Measurements from ENCODE around the gene PER1. TPM values are rescaled to one million over a fixed set of nuclear protein-coding genes. Genes with fewer than 3 reads are reported as not detected.

The PER1 gene
- total and polyA plus RNA-seq, 10 of the 15 experiments (the other 5 are each of a cell fraction or from before 2014, with no cell fraction given), result 0.02 to 25.1 (median 5.4) TPM

DNA sequence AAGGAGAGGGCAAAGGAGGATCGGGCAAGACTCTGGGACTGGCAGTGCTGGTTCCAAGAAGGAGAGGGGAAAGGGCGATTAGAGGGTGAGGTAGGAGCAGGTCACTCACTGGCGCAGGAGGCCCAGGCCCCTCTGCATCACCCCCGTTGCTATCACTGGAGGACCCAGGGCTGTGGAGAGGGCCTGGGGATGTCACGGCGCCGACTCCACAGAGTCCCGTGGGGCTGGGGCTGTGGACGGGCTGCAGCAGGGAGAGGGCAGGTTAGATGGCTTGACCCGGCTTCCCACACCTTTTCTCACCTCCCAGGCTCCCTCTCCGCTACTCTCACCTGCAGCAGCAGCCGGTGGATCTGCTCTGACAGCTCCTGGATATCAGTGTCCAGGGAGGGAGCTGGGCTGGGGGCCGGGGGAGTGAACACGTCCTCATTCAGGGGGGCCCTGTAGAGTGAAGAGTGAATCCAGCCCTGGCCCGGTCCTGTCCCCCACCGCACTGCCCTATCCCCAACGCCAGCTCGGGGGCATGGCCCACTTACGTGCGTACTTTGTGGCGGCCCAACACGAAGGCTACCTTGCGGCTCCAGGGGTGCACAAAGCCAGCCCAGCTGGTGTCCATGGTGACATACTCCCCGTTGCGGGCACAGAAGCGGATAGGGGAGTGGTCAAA is 4.9 kb downstream of the PER1 start:
- WGBS (ENCODE audit: insufficient coverage, insufficient replicate concordance, low lambda C conversion rate, missing lambda C conversion rate), result 91% methylated on average over 23 of the region's 26 CpGs

DNA sequence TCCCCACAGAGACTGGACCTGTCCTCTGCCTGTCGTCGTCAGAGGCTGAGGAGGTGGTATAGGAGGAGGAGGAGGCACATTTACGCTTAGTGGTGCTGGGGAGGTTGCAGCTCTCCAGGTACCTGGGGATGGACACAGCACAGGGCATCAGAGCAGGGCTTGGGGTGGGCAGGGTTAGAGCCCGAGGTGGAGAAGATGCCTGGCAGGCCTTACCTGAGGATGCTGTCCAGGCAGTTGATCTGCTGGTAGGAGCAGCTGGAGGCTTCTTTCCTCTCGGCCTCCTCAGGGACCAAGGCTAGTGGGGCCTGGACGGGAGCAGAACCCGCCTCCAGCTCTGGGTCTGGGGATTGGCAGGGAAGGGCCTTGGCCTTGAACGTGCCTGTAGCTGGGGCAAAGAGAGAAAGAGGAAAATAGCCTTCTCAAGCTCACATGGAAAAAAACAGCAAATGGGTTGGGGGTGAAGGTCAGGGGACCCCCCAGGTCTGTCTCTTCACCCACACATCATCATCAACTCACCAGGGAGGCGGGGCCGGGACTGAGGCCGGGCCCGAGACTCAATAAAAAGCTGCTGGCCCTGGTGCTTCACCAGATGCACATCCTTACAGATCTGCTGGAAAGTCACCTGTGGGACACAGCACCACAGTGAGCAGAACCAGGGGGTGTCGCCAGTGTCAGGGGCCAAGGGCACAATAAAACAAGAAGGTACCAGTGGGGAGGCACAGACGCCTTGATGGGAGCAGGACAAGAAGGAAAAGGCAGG is 5.6 kb downstream of the PER1 start:
- H3K9ac ChIP-seq (ENCODE audit: control insufficient read depth, insufficient read depth, low read length), result no peak overlapping the region
- RAD21 ChIA-PET (ENCODE audit: unreplicated experiment), result no interaction called here
- in situ Hi-C loops (cut with MboI), result no loop called here
- TF ChIP-seq ZNF24 (IDR thresholded peaks at IDR 0.05) (no peak), SREBF2 (IDR thresholded peaks at IDR 0.05; ENCODE audit: low read length) (no peak), NFIC (IDR thresholded peaks at IDR 0.05; ENCODE audit: low read depth, low read length) (no peak), MEF2B (IDR thresholded peaks at IDR 0.05; ENCODE audit: partially characterized antibody, poor library complexity, severe bottlenecking) (no peak), NBN (IDR thresholded peaks at IDR 0.05) (no peak), SRF (IDR thresholded peaks at IDR 0.05; ENCODE audit: low read depth in 2 of 2, low read length in 2 of 2) (no peak), EGR1 (IDR thresholded peaks at IDR 0.05; ENCODE audit: borderline replicate concordance in 1 of 2, low read depth in 2 of 2, low read length in 2 of 2) (no peak), SMARCA5 (IDR thresholded peaks at IDR 0.05) (no peak)
- TF ChIP-seq, protein P1, sequence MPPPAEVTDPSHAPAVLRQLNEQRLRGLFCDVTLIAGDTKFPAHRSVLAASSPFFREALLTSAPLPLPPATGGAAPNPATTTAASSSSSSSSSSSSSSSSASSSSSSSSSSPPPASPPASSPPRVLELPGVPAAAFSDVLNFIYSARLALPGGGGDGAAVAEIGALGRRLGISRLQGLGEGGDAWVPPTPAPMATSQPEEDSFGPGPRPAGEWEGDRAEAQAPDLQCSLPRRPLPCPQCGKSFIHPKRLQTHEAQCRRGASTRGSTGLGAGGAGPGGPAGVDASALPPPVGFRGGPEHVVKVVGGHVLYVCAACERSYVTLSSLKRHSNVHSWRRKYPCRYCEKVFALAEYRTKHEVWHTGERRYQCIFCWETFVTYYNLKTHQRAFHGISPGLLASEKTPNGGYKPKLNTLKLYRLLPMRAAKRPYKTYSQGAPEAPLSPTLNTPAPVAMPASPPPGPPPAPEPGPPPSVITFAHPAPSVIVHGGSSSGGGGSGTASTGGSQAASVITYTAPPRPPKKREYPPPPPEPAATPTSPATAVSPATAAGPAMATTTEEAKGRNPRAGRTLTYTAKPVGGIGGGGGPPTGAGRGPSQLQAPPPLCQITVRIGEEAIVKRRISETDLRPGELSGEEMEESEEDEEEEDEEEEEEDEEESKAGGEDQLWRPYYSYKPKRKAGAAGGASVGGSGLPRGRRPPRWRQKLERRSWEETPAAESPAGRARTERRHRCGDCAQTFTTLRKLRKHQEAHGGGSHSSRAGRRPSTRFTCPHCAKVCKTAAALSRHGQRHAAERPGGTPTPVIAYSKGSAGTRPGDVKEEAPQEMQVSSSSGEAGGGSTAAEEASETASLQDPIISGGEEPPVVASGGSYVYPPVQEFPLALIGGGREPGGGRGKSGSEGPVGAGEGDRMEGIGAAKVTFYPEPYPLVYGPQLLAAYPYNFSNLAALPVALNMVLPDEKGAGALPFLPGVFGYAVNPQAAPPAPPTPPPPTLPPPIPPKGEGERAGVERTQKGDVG (CRISPR knock-in tag; IDR thresholded peaks at IDR 0.05), result no peak

More for the DNA sequence above, 4.9 kb downstream of the PER1 start:
- Histone ChIP-seq H3K27ac (ENCODE audit: control insufficient read depth, insufficient read depth) (no peak overlapping the region), H3K27me3 (replicated peaks in 1 of 2; ENCODE audit: control insufficient read depth in 2 of 2, insufficient read depth in 2 of 2, low read length in 1 of 2) (no peaks in the 10 kb centered on the region), H3K4me3 (no peak overlapping the region), H3K9me3 (replicated peaks; ENCODE audit: control insufficient read depth, insufficient read depth, low read length) (no peaks in the 10 kb centered on the region), H3K36me3 (ENCODE audit: control insufficient read depth in 2 of 2, insufficient read depth in 2 of 2, low read length in 1 of 2) (peaks cover 9 to 30% of the 10 kb centered on the region in 2 experiments), H3K9ac (ENCODE audit: control insufficient read depth, insufficient read depth, low read length) (no peak overlapping the region), H3K4me1 (ENCODE audit: control insufficient read depth, insufficient read depth, low read length) (peaks cover 8% of the 10 kb centered on the region), H2AFZ (ENCODE audit: control insufficient read depth, low read depth, low read length) (no peak overlapping the region), H4K20me1 (ENCODE audit: control insufficient read depth, insufficient read depth) (no peaks in the 10 kb centered on the region; the same call in 1 of the 2 replicates), H3K4me2 (ENCODE audit: control insufficient read depth, insufficient read depth) (no peak overlapping the region), H3K79me2 (ENCODE audit: control insufficient read depth, insufficient read depth, low read length) (peaks cover 19% of the 10 kb centered on the region)
- in situ Hi-C loops (cut with MboI), result no loop called here
- DNase-seq (ENCODE audit: low read depth, low spot score) (no peak), ATAC-seq (no peak), FAIRE-seq (no peak)
- ChIA-PET POLR2A (interaction anchor here (1.5 kb wide), 1 partner anchor 12 kb away, joined by 4 read pairs; no protein-coding TSS in a partner anchor), SMC1A (ENCODE audit: uncharacterized antibody, unreplicated experiment) (no interaction called here), RAD21 (ENCODE audit: unreplicated experiment) (no interaction called here), CTCF (no interaction called here)
- BruUV-seq (replicated peaks), result no TSS peak
- peak; percentile 21; the same call in 1 of the 2 replicates for TF ChIP-seq POLR2AphosphoS2 (IDR thresholded peaks at IDR 0.05; ENCODE audit: low read depth, low read length)
- TF ChIP-seq, protein P2, sequence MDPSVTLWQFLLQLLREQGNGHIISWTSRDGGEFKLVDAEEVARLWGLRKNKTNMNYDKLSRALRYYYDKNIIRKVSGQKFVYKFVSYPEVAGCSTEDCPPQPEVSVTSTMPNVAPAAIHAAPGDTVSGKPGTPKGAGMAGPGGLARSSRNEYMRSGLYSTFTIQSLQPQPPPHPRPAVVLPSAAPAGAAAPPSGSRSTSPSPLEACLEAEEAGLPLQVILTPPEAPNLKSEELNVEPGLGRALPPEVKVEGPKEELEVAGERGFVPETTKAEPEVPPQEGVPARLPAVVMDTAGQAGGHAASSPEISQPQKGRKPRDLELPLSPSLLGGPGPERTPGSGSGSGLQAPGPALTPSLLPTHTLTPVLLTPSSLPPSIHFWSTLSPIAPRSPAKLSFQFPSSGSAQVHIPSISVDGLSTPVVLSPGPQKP (IDR thresholded peaks at IDR 0.05; ENCODE audit: low read depth, low read length), result no peak
- intact Hi-C loops (cut with micrococcal nuclease; ENCODE audit: unreplicated experiment), result no loop called here

More for the DNA sequence above, 5.6 kb downstream of the PER1 start:
- Histone ChIP-seq H4K20me1 (ENCODE audit: control insufficient read depth, insufficient read depth) (no peaks in the 10 kb centered on the region; the same call in 1 of the 2 replicates), H3K4me3 (no peak overlapping the region), H3K4me2 (ENCODE audit: control insufficient read depth, insufficient read depth) (no peak overlapping the region), H3K4me1 (ENCODE audit: control insufficient read depth, insufficient read depth, low read length) (peaks cover 8% of the 10 kb centered on the region), H3K79me2 (ENCODE audit: control insufficient read depth, insufficient read depth, low read length) (peaks cover 13% of the 10 kb centered on the region), H3K36me3 (ENCODE audit: control insufficient read depth in 2 of 2, insufficient read depth in 2 of 2, low read length in 1 of 2) (peaks cover 9 to 30% of the 10 kb centered on the region in 2 experiments), H3K9me3 (replicated peaks; ENCODE audit: control insufficient read depth, insufficient read depth, low read length) (no peaks in the 10 kb centered on the region), H2AFZ (ENCODE audit: control insufficient read depth, low read depth, low read length) (no peak overlapping the region), H3K27ac (ENCODE audit: control insufficient read depth, insufficient read depth) (no peak overlapping the region), H3K27me3 (replicated peaks in 1 of 2; ENCODE audit: control insufficient read depth in 2 of 2, insufficient read depth in 2 of 2, low read length in 1 of 2) (no peaks in the 10 kb centered on the region)
- 83% methylated on average over 14 of the region's 14 CpGs for WGBS (ENCODE audit: insufficient coverage, insufficient replicate concordance, low lambda C conversion rate, missing lambda C conversion rate)
- ATAC-seq (no peak), FAIRE-seq (no peak), DNase-seq (ENCODE audit: low read depth, low spot score) (no peak)
- intact Hi-C loops (cut with micrococcal nuclease; ENCODE audit: unreplicated experiment), result no loop called here
- ChIA-PET CTCF (no interaction called here), POLR2A (interaction anchor here (0.5 to 1.5 kb wide), 2 partner anchors 11 to 94 kb away, joined by 4 to 7 read pairs; no protein-coding TSS in a partner anchor), SMC1A (ENCODE audit: uncharacterized antibody, unreplicated experiment) (no interaction called here)
- no TSS peak for BruUV-seq (replicated peaks)
